Smooth muscle cell of the brain vasculature (primary cell): ENCODE results near the gene MBP.

Source experiments
- DNase-seq: peaks from one replicate; pipeline ENCODE4 v3.0.0-alpha.2; 2012; ENCODE audit warnings: low read depth, low spot score

The MBP gene

DNA sequence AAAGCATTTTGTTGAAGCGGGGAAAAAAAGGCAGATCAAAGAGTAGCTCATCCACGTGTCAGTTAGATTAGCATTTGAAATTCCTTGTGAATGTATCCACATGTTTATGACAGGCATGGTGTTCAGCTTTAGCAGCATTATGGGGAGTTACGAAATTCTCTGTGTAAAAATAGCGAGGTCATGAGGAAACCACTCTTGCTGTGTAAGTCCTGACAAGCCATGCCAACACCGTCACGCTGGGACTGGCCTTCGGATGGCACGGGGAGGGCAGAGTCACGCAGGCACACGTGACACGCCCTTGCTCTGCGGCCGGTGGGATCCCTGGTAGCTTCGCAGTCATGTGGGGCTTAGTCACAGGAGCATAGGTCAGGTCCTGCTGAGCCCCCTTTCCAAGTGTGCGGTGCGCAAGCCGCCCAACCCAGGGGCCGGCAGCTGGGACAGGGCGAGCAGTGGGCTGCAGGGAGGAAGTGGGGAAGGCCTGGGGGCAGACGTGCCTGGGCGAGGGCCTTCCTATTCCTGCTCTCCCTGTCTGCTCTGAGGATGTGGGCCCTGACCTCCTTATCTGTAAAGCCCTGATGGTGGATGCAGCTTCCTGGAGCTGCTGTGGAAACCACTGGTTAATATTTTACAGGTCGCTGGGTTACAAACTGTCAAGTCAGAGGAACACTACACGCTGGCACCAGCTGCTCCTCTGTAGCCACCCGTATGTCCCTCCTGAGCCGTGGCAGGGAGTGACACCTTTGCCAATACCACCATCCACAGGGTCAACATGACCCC lies 18.0 kb downstream of the MBP start:
- peak; percentile 75 for DNase-seq

- DNase-seq: no peak
Observed at GRCh38 chr18:77114152-77114414, 18.5 kb downstream of the MBP start.

DNA sequence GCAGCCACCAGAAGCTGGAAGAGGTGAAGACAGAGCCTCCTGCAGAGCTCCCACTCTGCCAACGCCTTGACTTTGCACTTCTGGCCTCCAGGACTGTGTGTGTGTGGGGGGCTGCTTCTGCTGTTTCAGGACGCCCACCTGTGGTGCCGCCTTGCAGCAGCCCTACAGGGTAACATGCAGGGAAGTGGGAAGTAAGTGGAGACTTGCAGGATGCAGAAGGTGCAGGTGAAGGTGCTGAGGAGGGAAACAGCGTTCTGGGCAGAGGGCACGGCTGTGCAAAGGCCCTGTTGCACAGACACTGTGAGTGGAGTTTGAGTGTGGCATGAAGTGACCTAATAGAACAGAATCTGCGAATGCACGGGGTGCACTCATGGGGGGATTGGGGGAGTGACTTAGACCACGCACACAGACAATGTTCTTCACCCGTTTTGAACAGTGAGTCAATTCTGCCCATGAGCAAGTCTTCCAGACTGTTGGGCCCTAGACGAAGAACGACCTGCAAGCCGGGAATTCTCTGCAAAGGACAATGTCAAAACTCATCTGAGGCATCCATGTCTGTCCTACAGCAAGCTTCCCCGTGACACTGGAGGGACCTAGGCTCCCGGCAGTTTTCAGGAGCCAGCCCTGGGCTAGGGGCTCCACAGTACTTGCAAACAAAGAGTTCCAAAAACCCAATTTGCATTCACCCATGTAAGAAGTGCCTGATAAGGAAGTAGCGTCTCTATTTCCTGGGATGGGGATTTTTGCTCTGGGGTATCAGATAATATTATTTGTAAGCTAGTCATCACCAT lies 19.0 kb downstream of the MBP start:
- DNase-seq: no peak

- no peak for DNase-seq
Observed at GRCh38 chr18:77112747-77113092, 19.9 kb downstream of the MBP start.

- DNase-seq: no peak
Observed at GRCh38 chr18:77111951-77112746, 20.4 kb downstream of the MBP start.

DNA sequence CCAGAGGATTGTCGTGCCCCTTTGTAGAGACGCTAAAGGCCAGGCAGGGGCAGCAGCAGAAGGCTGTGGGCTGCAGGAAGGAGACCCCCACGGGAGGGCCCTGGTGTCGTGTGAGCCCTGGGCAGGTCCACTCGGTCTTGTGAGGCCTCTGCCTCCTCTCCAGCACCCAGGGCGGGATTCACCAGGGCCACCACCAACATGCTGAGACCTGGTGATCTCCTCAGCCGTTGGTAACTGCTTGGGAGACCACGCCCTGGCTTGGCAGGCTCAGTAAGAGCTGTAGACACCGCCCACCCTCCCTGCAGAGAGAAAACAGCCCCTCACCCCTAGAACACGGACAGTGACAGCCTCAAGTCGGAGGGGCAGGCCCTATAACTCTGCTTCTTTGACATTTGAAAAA lies 21.1 kb downstream of the MBP start:
- no peak for DNase-seq

DNA sequence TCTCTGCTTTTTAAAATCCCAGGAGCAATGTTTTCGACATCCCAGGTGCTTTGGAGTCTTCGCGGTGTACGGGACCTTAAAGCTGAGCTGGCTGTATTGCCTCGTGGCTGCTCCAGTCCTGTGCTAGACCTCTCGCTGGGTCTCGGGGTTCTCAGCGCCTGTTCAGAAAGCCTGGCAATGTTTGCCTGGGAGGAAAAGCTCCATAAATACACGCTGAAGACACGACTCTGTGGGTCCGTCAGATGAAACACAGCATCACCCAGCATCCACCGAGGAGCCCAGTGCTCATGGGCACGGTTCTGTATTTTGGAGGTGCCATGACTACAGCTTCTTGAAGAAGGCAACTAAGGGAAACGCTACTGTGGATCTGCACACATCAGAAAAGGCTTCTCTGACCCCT lies 21.6 kb downstream of the MBP start:
- no peak for DNase-seq

DNA sequence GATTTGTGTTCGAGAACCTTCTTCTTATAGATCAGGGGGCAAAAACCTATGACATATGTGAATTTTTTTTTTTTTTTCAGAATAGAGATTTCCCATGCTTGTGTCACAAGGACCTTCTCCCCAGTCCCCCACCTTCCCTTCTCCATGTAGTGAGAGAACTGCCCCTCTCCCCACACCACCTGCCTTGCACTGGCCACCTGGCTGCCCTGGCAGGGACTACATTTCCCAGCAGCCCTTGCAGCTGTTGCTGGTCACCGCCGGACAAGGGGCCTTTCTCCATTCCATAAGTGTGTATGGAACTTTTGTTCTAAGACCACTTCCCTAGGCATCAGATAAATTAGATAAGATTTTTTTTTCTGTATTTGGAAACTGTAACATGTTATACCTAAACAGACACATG lies 22.2 kb downstream of the MBP start:
- no peak for DNase-seq

- DNase-seq: no peak
Observed at GRCh38 chr18:77109648-77110019, 22.9 kb downstream of the MBP start.

DNA sequence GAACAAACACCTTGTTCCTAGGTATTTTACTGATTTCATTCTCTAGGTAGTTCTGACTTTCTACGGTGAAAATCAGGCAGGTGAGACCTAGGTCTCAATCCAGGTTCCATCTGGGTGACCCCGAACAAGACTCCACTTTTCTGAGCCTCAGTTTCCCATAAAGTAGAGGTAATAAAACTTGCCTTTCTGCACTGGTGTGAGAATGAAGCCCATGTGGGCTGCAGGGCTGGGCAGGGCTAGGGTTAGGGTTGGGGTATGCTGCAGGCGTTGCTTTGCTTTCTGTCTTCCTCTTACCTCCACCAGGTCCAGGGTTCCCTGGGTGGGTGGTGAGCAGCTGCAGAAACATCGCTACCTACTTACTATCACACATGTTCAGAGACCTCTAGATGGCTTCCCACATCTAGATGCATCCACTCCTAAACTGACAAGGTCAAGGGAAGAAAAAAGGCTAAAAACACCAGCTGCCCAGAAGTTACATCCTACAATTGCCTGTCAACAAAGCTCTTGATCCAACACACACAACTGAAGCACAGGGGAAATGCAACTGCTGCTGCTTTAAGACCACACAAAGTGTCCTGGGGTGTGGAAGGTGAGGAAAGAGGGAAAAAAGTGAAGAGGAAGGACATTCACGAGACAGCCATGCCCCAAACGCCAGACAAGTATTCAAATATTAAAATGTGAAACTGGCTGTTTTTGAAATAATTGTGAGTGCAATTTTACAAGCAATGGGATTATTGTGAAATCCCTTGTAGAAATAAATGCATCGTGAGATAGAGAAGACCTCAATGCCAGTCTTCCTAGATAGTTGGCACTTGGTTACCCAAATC lies 23.5 kb downstream of the MBP start:
- no peak for DNase-seq

- no peak for DNase-seq
Observed at GRCh38 chr18:77108001-77108692, 24.4 kb downstream of the MBP start.

DNA sequence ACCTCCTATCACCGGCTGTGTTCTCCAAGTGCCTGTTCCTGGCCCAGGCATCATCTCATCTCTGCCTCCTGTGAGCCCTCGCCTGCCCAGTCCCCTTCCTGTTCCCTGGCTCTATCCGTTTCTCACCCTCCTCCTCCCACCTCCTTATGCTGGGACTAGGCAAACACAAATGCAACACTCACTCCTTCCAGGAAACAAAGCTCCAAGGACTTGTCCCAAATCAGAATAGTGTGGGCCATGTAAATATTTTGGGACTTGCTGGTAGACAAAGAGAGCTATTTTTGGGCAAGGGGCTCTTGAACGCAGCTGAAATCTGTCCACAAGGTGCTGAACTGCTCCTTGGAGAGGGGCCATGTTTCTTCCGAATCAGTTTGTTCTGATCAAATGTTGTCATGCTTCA lies 25.3 kb downstream of the MBP start:
- DNase-seq: no peak

- DNase-seq: no peak
Observed at GRCh38 chr18:77106331-77106730, 26.3 kb downstream of the MBP start.

GRCh38 chr18:77105680-77106079 lies 26.9 kb downstream of the MBP start:
- no peak for DNase-seq

- no peak for DNase-seq
Observed at GRCh38 chr18:77105028-77105427, 27.6 kb downstream of the MBP start.

DNA sequence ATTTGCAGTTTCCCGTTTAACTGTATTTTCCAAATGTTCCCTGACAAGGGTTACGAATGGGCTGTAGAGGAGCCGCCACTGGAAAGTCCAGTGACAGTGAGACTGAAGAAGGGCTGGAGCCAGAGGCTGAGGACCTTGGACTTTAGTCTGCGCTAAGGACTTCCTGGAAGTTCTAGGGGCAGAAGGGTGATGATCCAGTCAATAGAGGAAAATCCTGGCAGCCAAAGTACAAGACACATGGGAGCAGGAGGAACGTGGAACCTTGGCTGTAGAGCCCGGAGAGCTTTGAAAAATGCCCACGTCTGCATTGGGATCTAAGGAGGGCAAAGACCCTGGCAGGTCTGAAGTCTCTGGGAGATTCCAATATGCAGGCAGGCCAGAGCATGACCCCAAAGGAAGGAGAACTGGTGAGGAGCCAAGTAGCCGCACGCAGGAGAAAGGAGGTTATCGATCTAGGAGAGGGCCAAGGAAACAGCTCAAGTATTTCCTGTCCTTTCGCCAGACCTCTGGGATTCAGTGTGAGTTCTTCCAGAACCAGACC lies 28.5 kb downstream of the MBP start:
- DNase-seq: no peak

- DNase-seq: no peak
Observed at GRCh38 chr18:77103187-77103850, 29.3 kb downstream of the MBP start.

DNA sequence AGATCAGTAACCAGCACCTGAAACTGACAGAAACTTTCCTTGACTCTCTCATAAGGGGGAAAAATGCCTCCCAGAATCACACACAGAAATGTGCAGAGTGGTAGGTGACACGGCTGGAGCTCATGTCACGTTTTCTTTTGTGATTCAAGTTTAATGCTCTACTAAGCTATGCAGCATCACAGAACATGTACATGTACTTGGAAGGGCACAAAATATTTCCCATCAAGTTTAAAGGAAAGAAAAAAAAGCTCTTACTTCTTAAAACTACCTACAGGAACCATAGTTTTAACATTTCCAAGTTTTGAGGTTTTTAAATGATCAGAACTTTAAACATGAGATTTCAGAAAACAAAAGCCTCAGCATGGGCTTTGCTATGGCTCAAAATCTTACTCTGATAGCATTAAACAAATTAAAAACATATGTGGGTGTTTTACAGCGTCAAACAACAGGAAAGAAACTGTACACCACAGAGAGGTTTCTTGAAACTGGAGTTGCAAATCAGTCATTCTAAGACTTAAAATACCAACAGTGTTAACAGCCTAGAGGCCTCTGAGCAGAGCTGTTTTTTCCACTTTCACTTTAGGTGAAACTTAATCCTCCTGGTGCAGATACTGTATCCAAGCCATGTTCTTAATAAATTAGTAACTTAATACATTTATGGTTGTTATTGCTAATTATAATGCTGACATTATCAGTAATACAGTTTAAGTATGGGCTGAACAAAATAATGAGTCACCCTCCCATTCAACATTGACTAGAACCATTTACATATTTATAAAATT lies 30.1 kb downstream of the MBP start:
- DNase-seq: peak; percentile 67

DNA sequence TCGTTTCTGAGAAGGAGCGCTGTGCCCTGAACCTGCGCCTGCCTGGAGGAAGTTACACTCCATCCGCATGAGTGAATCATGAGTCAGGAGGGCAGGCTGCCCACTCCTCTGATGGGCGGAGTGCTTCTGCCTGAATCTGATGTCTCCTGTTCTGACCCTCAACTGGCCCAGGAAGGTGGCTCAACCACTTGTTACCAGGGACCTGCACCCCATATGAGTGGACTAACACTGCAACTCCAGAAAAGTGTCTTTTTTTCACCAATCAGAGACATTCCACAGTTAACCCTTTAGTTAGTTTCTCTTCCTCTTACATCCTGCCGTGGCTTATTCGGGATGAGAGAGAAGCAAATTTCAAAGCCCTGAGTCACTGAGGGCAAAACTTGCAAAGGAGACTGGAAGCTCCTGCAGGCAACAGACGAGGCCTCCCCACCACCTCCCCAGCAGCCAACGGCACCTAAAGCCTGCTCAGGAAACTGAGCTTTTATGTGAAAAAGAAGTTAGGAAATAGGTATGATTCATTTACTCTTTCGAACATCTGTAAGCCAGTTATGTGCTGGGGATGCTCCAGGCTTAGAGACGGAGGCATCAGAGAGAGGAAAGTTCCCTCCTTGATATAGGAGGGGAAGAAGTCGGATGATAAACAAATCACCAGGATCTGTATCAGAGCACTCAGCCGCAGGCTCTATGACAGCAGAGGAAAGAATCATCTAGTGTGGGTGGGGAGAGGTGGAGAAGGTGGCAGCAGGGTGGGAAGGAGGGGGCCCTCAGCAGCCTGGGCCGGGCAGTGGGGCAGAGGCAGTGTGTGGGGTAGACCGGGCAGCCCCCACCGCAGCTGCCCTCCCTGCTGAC lies 30.9 kb downstream of the MBP start:
- peak; percentile 79 for DNase-seq
